Nephron progenitor cell (in vitro differentiated cells): Measurements from ENCODE around the gene OR6S1.
A peak's percentile ranks its signal among the peaks of the same experiment; 100 is the strongest.
"Not testable (repeated sequence)": the region's sequence is repeated elsewhere in the genome, so short reads cannot be mapped to it uniquely, and the experiment has no call there.

Source experiments
- DNase-seq: peaks from one replicate; pipeline ENCODE4 v3.0.0; 2021
- H3K27ac Mint-ChIP-seq: 2 replicates; pipeline ENCODE4 v1.8.0; 2021; ENCODE audit warnings: mild to moderate bottlenecking, moderate library complexity, mixed read lengths
- H3K27me3 Mint-ChIP-seq: 2 replicates; pipeline ENCODE4 v1.8.0; 2021; ENCODE audit warnings: mild to moderate bottlenecking, low read depth, mixed read lengths; ENCODE audit not compliant: poor library complexity
- H3K36me3 Mint-ChIP-seq: 2 replicates; pipeline ENCODE4 v1.8.0; 2021; ENCODE audit warnings: low read depth, mixed read lengths
- H3K4me1 Mint-ChIP-seq: 2 replicates; pipeline ENCODE4 v1.8.0; 2021; ENCODE audit warnings: mixed read lengths
- H3K4me3 Mint-ChIP-seq: 2 replicates; pipeline ENCODE4 v1.8.0; 2021; ENCODE audit warnings: mild to moderate bottlenecking, moderate library complexity, mixed read lengths
- H3K9me3 Mint-ChIP-seq: 2 replicates; pipeline ENCODE4 v1.8.0; 2021; ENCODE audit warnings: mild to moderate bottlenecking, moderate library complexity, mixed read lengths
- CTCF ChIP-seq: fragments of 200-600 bp; sonication (generic); IDR thresholded peaks from 2 replicates; pipeline ENCODE4 v1.5.0; 2021; ENCODE audit warnings: antibody characterized with exemption

The OR6S1 gene

GRCh38 chr14:20671597-20672283, 30.2 kb upstream of the OR6S1 start:
- Mint-ChIP-seq H3K27me3 (peaks cover 40% of the 10 kb centered on the region), H3K27ac (no peak overlapping the region)

GRCh38 chr14:20668969-20669368, 27.5 kb upstream of the OR6S1 start:
- Mint-ChIP-seq H3K9me3 (no peaks in the 10 kb centered on the region), H3K27ac (no peak overlapping the region), H3K4me3 (no peak overlapping the region), H3K27me3 (peaks cover 48% of the 10 kb centered on the region), H3K36me3 (no peaks in the 10 kb centered on the region), H3K4me1 (peaks cover 6% of the 10 kb centered on the region)
- DNase-seq = no peak
- no peak for TF ChIP-seq CTCF

More at GRCh38 chr14:20671597-20672283, 30.2 kb upstream of the OR6S1 start:
- Mint-ChIP-seq H3K4me3 (no peak overlapping the region), H3K4me1 (peaks cover 6% of the 10 kb centered on the region), H3K36me3 (no peaks in the 10 kb centered on the region), H3K9me3 (no peaks in the 10 kb centered on the region)
- TF ChIP-seq CTCF = no peak
- DNase-seq = no peak

GRCh38 chr14:20667957-20668356, 26.5 kb upstream of the OR6S1 start:
- H3K27me3 Mint-ChIP-seq = peaks cover 54% of the 10 kb centered on the region
- no peak overlapping the region for H3K4me3 Mint-ChIP-seq
- no peak for TF ChIP-seq CTCF

GRCh38 chr14:20666400-20666961, 25.0 kb upstream of the OR6S1 start:
- Mint-ChIP-seq H3K4me1 (peaks cover 11% of the 10 kb centered on the region), H3K27me3 (peaks cover 66% of the 10 kb centered on the region)
- not testable (repeated sequence) for DNase-seq, H3K27ac Mint-ChIP-seq, H3K36me3 Mint-ChIP-seq, H3K4me3 Mint-ChIP-seq, H3K9me3 Mint-ChIP-seq

More at GRCh38 chr14:20667957-20668356, 26.5 kb upstream of the OR6S1 start:
- H3K4me1 Mint-ChIP-seq = peaks cover 16% of the 10 kb centered on the region
- no peak for DNase-seq
- no peak overlapping the region for H3K27ac Mint-ChIP-seq
- H3K36me3 Mint-ChIP-seq = no peaks in the 10 kb centered on the region
- H3K9me3 Mint-ChIP-seq = no peaks in the 10 kb centered on the region

- H3K27me3 Mint-ChIP-seq = peaks cover 90% of the 10 kb centered on the region
- TF ChIP-seq CTCF = peak; percentile 23
- no peak overlapping the region for H3K27ac Mint-ChIP-seq
- no peaks in the 10 kb centered on the region for H3K9me3 Mint-ChIP-seq
- H3K4me1 Mint-ChIP-seq = peaks cover 11% of the 10 kb centered on the region
- DNase-seq = peak; percentile 67
- peak overlapping the region; percentile 90 for H3K4me3 Mint-ChIP-seq
- H3K36me3 Mint-ChIP-seq = no peaks in the 10 kb centered on the region
These were observed 21.7 kb upstream of the OR6S1 start for GRCh38 chr14:20662968-20663732.

GRCh38 chr14:20661197-20661596, 19.7 kb upstream of the OR6S1 start:
- no peak overlapping the region for H3K27ac Mint-ChIP-seq
- TF ChIP-seq CTCF = no peak
- H3K4me1 Mint-ChIP-seq = peaks cover 11% of the 10 kb centered on the region
- H3K27me3 Mint-ChIP-seq = peaks cover 93% of the 10 kb centered on the region
- H3K9me3 Mint-ChIP-seq = no peaks in the 10 kb centered on the region
- H3K4me3 Mint-ChIP-seq = no peak overlapping the region
- DNase-seq = no peak
- H3K36me3 Mint-ChIP-seq = no peaks in the 10 kb centered on the region
